Measurements from ENCODE around the gene GLB1L3.

GLB1L3 gene

DNA sequence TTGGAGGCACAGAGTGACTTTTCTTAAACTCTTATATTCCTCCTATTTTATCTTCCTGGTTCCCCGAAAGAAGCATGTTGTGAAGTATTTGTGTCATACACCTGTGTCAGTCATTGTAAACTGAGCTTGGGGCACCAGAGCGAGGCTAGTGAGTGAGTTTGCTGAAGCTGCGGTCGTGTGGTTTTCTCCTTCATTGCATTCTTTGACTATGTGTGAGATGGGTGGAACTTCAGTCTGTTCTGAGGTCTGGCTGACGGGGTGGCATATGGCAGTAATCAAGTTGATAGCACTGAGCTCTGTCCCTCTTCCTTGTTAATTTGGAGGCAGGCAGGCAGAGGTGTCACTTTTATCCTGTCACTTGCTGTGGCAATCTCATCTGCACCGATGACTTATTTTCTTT, 47.6 kb upstream of the GLB1L3 start (continued):
- no peak for TF ChIP-seq ZNF791 (tag by site-specific recombination; IDR thresholded peaks at IDR 0.05)

DNA sequence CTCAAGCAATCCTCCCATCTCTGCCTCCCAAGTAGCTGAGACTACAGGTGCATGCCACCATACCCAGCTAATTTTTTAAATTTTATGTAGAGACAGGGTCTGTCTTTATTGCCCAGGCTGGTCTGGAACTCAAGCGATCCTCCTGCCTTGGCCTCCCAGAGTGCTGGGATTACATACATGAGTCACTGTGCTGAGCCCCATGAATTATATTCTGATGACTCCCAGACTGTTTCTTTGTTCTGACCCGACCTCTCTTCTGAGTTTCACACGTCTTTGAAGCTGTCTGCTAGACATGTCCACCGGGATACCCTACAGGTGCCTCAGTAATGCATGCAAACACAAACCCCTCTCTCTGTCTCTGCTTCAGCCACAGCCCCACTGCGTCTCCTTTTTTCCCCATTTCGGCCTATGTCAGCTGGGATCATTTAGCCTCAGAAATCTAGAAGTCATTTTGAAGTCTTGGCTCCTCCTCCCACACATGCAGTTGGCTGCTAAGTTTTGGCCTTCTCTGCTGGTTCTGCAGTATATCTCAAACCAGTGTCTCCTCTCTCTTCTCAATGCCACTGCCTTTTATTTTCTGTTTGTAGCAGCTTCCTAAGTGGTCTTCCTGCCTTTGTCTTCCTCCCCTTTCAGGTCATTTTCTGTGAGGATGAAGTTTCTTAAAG, 46.9 kb upstream of the GLB1L3 start:
- CTCF ChIA-PET = no interaction called here
- POLR2A ChIA-PET = no interaction called here
- Histone ChIP-seq H3K27ac (ENCODE audit: extremely low read depth, low read depth, low read length) (no peak overlapping the region), H3K4me1 (ENCODE audit: control insufficient read depth, insufficient read depth, low read length) (peaks cover 7% of the 10 kb centered on the region; the same call in 1 of the 2 replicates), H3K9me3 (ENCODE audit: control insufficient read depth, insufficient read depth, low read depth, low read length) (no peaks in the 10 kb centered on the region), H3K36me3 (ENCODE audit: control insufficient read depth in 2 of 2, insufficient read depth in 1 of 2, low read length in 2 of 2) (peaks cover 0 to 19% of the 10 kb centered on the region in 2 experiments; a peak in 1 of 3 replicates), H3K4me3 (ENCODE audit: low read depth, low read length) (no peak overlapping the region)
- TF ChIP-seq KLF9 (tag by site-specific recombination; IDR thresholded peaks at IDR 0.05; ENCODE audit: low read depth) (no peak), ZBTB7A (tag by site-specific recombination; IDR thresholded peaks at IDR 0.05; ENCODE audit: low read depth) (no peak), GLIS1 (tag by site-specific recombination; IDR thresholded peaks at IDR 0.05) (0 out of 2 replicates have a peak, but pooled peaks have one; percentile 16)

- no peak overlapping the region for H3K4me3 ChIP-seq (ENCODE audit: low read depth, low read length)
- no peak overlapping the region for H3K27ac ChIP-seq (ENCODE audit: extremely low read depth, low read depth, low read length)
- H3K4me1 ChIP-seq (ENCODE audit: control insufficient read depth, insufficient read depth, low read length) = peaks cover 7% of the 10 kb centered on the region; the same call in 1 of the 2 replicates
- CTCF ChIA-PET = no interaction called here
- H3K9me3 ChIP-seq (ENCODE audit: control insufficient read depth, insufficient read depth, low read depth, low read length) = no peaks in the 10 kb centered on the region
- peaks cover 0 to 28% of the 10 kb centered on the region in 2 experiments; a peak in 1 of 3 replicates for H3K36me3 ChIP-seq (ENCODE audit: control insufficient read depth in 2 of 2, insufficient read depth in 1 of 2, low read length in 2 of 2)
- TF ChIP-seq ZNF48 (tag by site-specific recombination; IDR thresholded peaks at IDR 0.05) = no peak
- no peak for TF ChIP-seq ZNF555 (tag by site-specific recombination; conservative IDR thresholded peaks at IDR 0.05)
- peak; percentile 69 for TF ChIP-seq SCRT2 (tag by site-specific recombination; IDR thresholded peaks at IDR 0.05)
- POLR2A ChIA-PET = no interaction called here
Measured at GRCh38 chr11:134230339-134230738, 45.8 kb upstream of the GLB1L3 start.

DNA sequence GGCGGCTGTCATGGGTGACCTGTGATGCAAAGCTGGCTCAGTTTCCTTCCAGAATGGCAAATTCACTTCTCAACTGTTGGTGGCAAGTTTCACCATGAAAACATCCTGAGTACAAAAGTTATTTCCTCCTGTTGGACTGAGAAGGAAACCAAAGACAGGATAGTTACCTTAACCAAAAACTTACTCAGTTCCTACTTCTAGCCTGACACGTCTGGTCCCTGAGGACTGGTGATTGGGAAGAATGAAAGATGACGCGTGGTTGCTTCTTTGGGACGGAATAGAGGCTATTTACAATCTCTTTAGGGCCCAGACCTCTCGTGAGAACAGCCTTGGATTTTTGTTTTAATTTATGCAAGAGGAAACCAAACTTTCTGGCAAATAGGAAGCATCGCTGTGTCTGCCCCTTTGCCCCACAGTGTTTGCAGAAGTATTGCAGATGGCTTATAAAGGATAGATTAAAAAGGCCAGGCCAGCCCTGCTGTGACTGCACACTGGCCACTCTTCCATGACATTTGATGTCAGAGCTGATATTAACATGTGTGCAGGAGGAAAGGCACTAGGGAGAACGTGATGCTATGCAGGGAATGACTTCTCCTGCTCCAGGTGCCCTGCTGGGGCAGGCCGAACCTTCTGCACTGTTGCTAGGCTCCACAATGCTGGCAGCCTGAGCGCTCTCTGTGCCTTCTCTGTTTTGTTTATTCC, 44.1 kb upstream of the GLB1L3 start:
- Histone ChIP-seq H3K4me3 (ENCODE audit: low read depth, low read length) (no peak overlapping the region), H3K27ac (ENCODE audit: extremely low read depth, low read depth, low read length) (no peak overlapping the region), H3K4me1 (ENCODE audit: control insufficient read depth, insufficient read depth, low read length) (no peaks in the 10 kb centered on the region), H3K36me3 (ENCODE audit: control insufficient read depth in 2 of 2, insufficient read depth in 1 of 2, low read length in 2 of 2) (peaks cover 0 to 36% of the 10 kb centered on the region in 2 experiments; a peak in 1 of 3 replicates), H3K9me3 (ENCODE audit: control insufficient read depth, insufficient read depth, low read depth, low read length) (no peaks in the 10 kb centered on the region)
- ChIA-PET POLR2A (interaction anchor here (0.7 kb wide), 1 partner anchor 65 kb away, joined by 3 read pairs; no protein-coding TSS in a partner anchor), CTCF (no interaction called here)
- TF ChIP-seq ZNF585B (tag by site-specific recombination; IDR thresholded peaks at IDR 0.05) (no peak), ZNF391 (tag by site-specific recombination; IDR thresholded peaks at IDR 0.05; ENCODE audit: borderline replicate concordance, low read depth) (no peak), RBAK (tag by site-specific recombination; IDR thresholded peaks at IDR 0.05) (no peak), ZNF175 (tag by site-specific recombination; IDR thresholded peaks at IDR 0.05) (no peak), ZNF302 (tag by site-specific recombination; IDR thresholded peaks at IDR 0.05; ENCODE audit: low read depth) (no peak), MYNN (tag by site-specific recombination; IDR thresholded peaks at IDR 0.05; ENCODE audit: borderline replicate concordance) (no peak), ZNF239 (tag by site-specific recombination; IDR thresholded peaks at IDR 0.05) (no peak), ZNF121 (tag by site-specific recombination; IDR thresholded peaks at IDR 0.05) (no peak), ZNF24 (tag by site-specific recombination; IDR thresholded peaks at IDR 0.05) (no peak), PATZ1 (tag by site-specific recombination; IDR thresholded peaks at IDR 0.05) (no peak), ZNF426 (tag by site-specific recombination; IDR thresholded peaks at IDR 0.05) (no peak), INSM2 (tag by site-specific recombination; IDR thresholded peaks at IDR 0.05) (no peak)
- TF ChIP-seq, protein P1, sequence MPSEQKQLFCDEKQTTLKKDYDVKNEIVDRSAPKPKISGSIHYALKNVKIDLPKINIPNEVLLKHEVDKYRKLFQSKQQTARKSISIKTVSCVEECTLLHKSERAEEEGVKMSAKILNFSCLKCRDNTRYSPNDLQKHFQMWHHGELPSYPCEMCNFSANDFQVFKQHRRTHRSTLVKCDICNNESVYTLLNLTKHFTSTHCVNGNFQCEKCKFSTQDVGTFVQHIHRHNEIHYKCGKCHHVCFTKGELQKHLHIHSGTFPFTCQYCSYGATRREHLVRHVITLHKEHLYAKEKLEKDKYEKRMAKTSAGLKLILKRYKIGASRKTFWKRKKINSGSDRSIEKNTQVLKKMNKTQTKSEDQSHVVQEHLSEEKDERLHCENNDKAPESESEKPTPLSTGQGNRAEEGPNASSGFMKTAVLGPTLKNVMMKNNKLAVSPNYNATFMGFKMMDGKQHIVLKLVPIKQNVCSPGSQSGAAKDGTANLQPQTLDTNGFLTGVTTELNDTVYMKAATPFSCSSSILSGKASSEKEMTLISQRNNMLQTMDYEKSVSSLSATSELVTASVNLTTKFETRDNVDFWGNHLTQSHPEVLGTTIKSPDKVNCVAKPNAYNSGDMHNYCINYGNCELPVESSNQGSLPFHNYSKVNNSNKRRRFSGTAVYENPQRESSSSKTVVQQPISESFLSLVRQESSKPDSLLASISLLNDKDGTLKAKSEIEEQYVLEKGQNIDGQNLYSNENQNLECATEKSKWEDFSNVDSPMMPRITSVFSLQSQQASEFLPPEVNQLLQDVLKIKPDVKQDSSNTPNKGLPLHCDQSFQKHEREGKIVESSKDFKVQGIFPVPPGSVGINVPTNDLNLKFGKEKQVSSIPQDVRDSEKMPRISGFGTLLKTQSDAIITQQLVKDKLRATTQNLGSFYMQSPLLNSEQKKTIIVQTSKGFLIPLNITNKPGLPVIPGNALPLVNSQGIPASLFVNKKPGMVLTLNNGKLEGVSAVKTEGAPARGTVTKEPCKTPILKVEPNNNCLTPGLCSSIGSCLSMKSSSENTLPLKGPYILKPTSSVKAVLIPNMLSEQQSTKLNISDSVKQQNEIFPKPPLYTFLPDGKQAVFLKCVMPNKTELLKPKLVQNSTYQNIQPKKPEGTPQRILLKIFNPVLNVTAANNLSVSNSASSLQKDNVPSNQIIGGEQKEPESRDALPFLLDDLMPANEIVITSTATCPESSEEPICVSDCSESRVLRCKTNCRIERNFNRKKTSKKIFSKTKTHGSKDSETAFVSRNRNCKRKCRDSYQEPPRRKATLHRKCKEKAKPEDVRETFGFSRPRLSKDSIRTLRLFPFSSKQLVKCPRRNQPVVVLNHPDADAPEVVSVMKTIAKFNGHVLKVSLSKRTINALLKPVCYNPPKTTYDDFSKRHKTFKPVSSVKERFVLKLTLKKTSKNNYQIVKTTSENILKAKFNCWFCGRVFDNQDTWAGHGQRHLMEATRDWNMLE (tag by site-specific recombination; conservative IDR thresholded peaks at IDR 0.05; ENCODE audit: low read depth) = no peak
